ENCODE results near the gene REEP5. TPM values are rescaled to one million over a fixed set of nuclear protein-coding genes. Genes with fewer than 3 reads are reported as not detected.

REEP5 gene
- polyA plus RNA-seq, 3 donors: 83.6 to 200 (median 193) TPM

GRCh38 chr5:112902561-112902960 lies 19.5 kb downstream of the REEP5 start:
- Mint-ChIP-seq H3K27me3 (ENCODE audit: low read depth in 3 of 3) (no peaks in the 10 kb centered on the region), H3K36me3 (peaks cover 46 to 69% of the 10 kb centered on the region in 2 donors), H3K9me3 (no peaks in the 10 kb centered on the region), H3K4me3 (no peak overlapping the region), H3K27ac (peak overlapping the region in 1 of 7 donors; percentile 46), H3K4me1 (peaks cover 20% of the 10 kb centered on the region)
- 100% methylated on average over 1 of the region's 3 CpGs for WGBS (ENCODE audit: insufficient coverage)
- intact Hi-C loops (cut with micrococcal nuclease): no loop called here
- Histone ChIP-seq H3K79me2 (ENCODE audit: insufficient read depth, low read length) (peaks cover 86% of the 10 kb centered on the region), H3K27ac (ENCODE audit: low read depth in 1 of 2, low read length in 2 of 2) (no peak overlapping the region), H3K4me2 (replicated peaks; ENCODE audit: extremely low read depth, low read length, poor library complexity, severe bottlenecking) (no peak overlapping the region), H3K9me3 (replicated peaks in 1 of 2; ENCODE audit: control insufficient read depth in 1 of 2, insufficient read depth in 1 of 2, low read length in 2 of 2) (no peaks in the 10 kb centered on the region), H3K4me1 (ENCODE audit: control insufficient read depth in 1 of 2, insufficient read depth in 2 of 2, low read length in 2 of 2) (peaks cover 3 to 13% of the 10 kb centered on the region in 2 donors), H3K4me3 (replicated peaks in 1 of 3; ENCODE audit: low read depth in 2 of 3, low read length in 3 of 3) (no peak overlapping the region), H2AFZ (ENCODE audit: insufficient read depth, low read depth, low read length, poor library complexity, severe bottlenecking) (no peak overlapping the region), H3K27me3 (ENCODE audit: control insufficient read depth in 2 of 2, insufficient read depth in 2 of 2, low read length in 2 of 2) (no peaks in the 10 kb centered on the region), H3K36me3 (replicated peaks in 1 of 2; ENCODE audit: control insufficient read depth in 1 of 2, insufficient read depth in 2 of 2, low read length in 2 of 2) (peaks cover 61 to 86% of the 10 kb centered on the region in 2 donors), H4K20me1 (ENCODE audit: insufficient read depth, low read length) (peaks cover 99% of the 10 kb centered on the region), H3K9ac (ENCODE audit: insufficient read depth, low read length, poor library complexity, severe bottlenecking) (no peak overlapping the region)
- TF ChIP-seq CTCF (IDR thresholded peaks at IDR 0.05): no peak
- DNase-seq: no peak

DNA sequence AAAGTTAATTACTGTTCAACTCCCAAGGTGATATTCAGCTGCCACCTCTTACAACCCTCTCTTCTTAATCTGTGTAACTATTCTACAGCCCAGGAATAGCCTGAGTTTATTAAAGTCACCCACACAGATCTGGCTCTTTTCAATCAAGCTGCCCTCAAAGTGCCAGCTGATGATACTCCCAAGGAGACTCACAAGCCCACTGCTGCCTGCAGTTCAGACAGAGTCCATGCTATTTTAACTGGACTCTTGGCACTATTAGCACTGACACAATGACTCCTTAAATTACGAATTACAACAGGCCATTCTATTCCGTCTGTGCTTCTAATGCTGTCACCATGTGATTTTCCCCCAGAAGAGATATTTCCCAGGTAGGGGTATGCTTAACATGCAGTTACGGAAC lies 26.3 kb downstream of the REEP5 start:
- Histone ChIP-seq H3K27ac (ENCODE audit: low read depth in 1 of 2, low read length in 2 of 2) (peak overlapping the region in 1 of 2 donors; percentile 11), H4K20me1 (ENCODE audit: insufficient read depth, low read length) (peaks cover 99% of the 10 kb centered on the region), H3K9ac (ENCODE audit: insufficient read depth, low read length, poor library complexity, severe bottlenecking) (no peak overlapping the region), H2AFZ (ENCODE audit: insufficient read depth, low read depth, low read length, poor library complexity, severe bottlenecking) (no peak overlapping the region), H3K36me3 (replicated peaks in 1 of 2; ENCODE audit: control insufficient read depth in 1 of 2, insufficient read depth in 2 of 2, low read length in 2 of 2) (peaks cover 65 to 100% of the 10 kb centered on the region in 2 donors), H3K4me3 (replicated peaks in 1 of 3; ENCODE audit: low read depth in 2 of 3, low read length in 3 of 3) (no peak overlapping the region), H3K9me3 (replicated peaks in 1 of 2; ENCODE audit: control insufficient read depth in 1 of 2, insufficient read depth in 1 of 2, low read length in 2 of 2) (no peaks in the 10 kb centered on the region), H3K4me2 (replicated peaks; ENCODE audit: extremely low read depth, low read length, poor library complexity, severe bottlenecking) (no peak overlapping the region), H3K79me2 (ENCODE audit: insufficient read depth, low read length) (peaks cover 79% of the 10 kb centered on the region), H3K4me1 (ENCODE audit: control insufficient read depth in 1 of 2, insufficient read depth in 2 of 2, low read length in 2 of 2) (no peaks in the 10 kb centered on the region), H3K27me3 (ENCODE audit: control insufficient read depth in 2 of 2, insufficient read depth in 2 of 2, low read length in 2 of 2) (no peaks in the 10 kb centered on the region)
- Mint-ChIP-seq H3K4me3 (no peak overlapping the region), H3K9me3 (no peaks in the 10 kb centered on the region), H3K4me1 (peaks cover 4% of the 10 kb centered on the region), H3K36me3 (peaks cover 56 to 82% of the 10 kb centered on the region in 2 donors), H3K27me3 (ENCODE audit: low read depth in 3 of 3) (no peaks in the 10 kb centered on the region), H3K27ac (peak overlapping the region in 2 of 7 donors; percentile 32 to 61)
- no peak for TF ChIP-seq CTCF (IDR thresholded peaks at IDR 0.05)
- WGBS (ENCODE audit: insufficient coverage): no CpG with 5 or more reads among the region's 3 CpGs
- DNase-seq: no peak
- intact Hi-C loops (cut with micrococcal nuclease): no loop called here

Measured in CD14-positive monocyte (primary cell).